HG02852 (cell line): ENCODE results near the gene SMAD6.

Source experiments
- ATAC-seq: cut with Tn5 transposase; IDR thresholded peaks from one replicate; pipeline ENCODE4 v1.9.1; 2021; ENCODE audit warnings: mild to moderate bottlenecking, moderate library complexity; ENCODE audit not compliant: unreplicated experiment

Gene SMAD6

DNA sequence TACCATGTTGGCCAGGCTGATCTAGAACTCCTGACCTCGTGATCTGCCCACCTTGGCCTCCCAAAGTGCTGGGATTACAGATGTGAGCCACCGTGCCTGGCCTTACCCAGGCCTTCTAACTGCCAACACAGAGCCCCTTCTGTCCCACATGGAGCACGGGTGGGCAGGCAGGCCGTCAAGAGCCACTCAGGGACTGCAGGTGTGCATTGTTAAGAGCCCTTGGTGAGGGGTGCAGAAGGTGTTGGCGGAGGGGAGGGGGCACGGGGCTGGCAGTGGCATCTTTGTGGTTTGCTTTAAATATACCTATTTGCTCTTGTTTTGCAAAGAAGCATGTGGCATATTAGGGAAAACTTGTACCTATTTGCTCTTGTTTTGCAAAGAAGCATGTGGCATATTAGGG is 37.3 kb downstream of the SMAD6 start:
- ATAC-seq, result no peak

DNA sequence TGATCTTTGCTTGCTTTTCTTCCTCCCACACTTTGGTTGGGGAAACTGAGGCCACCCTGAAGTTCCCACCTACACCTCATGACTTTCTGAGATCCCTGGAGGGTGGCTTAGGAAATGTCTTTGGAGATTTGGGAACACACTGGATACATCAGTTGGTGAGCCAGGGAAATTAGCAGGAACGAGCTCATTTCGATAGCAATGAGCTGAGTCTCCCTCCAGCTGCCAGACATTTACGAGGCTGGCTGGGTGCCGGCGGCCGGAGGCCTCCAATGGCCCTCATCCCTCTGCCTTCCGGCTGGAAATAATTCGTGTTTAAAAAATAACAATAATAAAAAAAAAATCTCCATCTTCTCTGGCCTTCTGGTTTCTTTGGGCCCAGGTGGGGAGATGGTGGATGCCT is 38.8 kb downstream of the SMAD6 start:
- ATAC-seq, result no peak

DNA sequence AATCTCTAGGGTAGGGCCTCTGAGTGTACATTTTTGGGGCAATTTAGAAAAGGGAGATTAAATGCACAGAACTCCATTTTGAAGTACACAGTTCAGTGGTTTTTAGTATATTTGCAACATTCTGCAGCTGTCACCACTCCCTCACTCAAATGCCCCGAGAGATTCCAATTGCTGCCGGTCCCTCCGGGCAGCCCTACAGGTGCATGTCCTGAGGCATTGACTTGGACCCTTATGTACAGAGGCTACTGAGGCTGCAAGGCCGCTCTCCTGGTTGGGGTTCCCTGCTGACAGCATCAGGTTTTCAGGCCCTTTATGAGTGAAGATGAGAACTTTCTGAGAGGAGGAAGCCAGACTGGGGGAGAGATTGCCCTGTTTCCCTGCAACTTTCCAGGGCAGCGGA is 39.6 kb downstream of the SMAD6 start:
- no peak for ATAC-seq

DNA sequence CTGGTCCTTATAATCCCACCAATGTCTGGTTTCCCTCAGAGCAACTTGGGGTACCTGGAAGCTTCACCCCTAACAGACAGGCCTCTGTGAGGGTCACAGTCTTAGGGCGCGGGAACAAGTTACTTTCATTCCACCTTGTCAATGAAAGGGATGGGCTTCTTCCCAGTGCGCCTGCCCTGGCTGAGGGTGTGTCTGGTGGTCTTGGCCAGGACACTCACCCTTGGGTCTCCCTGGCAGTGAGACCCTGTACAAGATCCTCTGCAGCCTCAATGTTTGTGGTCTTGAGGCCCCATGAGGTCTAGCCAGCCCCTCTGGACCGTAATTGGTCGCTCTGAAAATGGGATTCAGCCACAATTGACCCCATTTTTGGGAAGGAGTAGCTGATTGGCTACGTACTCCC is 40.2 kb downstream of the SMAD6 start:
- ATAC-seq, result no peak

DNA sequence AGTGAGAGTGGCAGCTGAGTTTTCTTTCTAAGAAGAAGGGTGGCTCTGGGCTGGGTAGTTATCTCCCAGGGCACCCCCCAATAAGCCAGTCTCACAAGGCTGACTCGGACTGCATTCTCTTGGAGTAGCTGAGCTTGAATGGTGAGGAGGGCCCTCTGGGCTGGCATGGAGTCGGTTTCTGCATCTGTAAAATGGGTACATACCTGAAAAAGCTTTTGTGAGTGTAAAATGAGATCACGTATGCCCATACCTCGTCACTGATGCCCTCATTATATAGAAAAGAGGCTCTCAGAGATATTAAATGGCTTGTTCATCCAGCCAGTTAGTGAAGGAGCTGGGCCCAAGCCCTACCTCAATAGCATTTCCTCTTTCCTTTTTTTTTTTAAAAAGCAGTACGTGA is 41.2 kb downstream of the SMAD6 start:
- no peak for ATAC-seq

- ATAC-seq, result no peak
Measured at GRCh38 chr15:66743703-66744536, 41.9 kb downstream of the SMAD6 start.

- no peak for ATAC-seq
Measured at GRCh38 chr15:66744610-66745279, 42.7 kb downstream of the SMAD6 start.

- no peak for ATAC-seq
Measured at GRCh38 chr15:66745530-66746230, 43.6 kb downstream of the SMAD6 start.

GRCh38 chr15:66746231-66746605 is 44.2 kb downstream of the SMAD6 start:
- no peak for ATAC-seq

- no peak for ATAC-seq
Measured at GRCh38 chr15:66747223-66747622, 45.2 kb downstream of the SMAD6 start.

DNA sequence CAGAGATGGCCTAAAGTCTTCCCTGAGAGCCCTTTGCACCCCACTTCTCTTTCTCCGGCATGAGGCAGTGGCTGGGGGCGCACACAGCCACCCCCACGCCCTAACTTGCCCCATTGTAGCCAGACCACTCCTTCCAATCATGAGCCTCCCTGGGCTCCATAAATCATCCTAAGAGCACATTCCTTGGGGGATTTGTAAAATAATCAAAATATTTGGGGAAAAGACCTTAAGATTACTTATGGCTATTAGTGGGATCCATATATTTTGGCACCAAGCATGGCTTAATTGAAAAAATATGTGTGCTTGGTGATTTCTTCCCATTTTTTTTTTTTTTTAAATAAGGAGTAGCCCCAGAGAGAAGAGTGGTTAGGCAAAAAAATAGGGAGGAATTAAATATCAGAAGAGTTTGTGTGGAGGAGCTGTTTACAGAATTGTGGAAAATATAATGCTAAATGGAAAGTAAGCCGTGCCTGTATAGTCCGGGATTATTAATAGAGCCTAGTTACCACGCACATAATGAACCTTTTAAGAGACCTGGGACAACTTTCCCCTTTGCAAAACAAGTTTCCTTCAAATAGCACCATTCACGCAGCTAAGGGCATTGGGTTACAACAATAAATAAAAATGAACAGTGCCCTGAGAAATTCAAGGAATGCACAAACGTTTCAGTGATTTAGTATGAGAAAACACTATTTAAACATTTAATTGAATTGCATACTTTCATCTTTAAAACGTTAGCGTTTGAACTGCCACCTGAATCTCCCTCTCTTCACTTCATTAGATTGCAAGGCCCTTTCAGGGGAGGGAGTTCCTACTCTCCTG is 46.1 kb downstream of the SMAD6 start:
- ATAC-seq, result no peak

GRCh38 chr15:66748708-66749035 is 46.6 kb downstream of the SMAD6 start:
- ATAC-seq, result no peak

GRCh38 chr15:66749841-66750575 is 48.0 kb downstream of the SMAD6 start:
- no peak for ATAC-seq

- ATAC-seq, result no peak
Measured at GRCh38 chr15:66750609-66751008, 48.6 kb downstream of the SMAD6 start.

GRCh38 chr15:66751579-66751978 is 49.5 kb downstream of the SMAD6 start:
- no peak for ATAC-seq

DNA sequence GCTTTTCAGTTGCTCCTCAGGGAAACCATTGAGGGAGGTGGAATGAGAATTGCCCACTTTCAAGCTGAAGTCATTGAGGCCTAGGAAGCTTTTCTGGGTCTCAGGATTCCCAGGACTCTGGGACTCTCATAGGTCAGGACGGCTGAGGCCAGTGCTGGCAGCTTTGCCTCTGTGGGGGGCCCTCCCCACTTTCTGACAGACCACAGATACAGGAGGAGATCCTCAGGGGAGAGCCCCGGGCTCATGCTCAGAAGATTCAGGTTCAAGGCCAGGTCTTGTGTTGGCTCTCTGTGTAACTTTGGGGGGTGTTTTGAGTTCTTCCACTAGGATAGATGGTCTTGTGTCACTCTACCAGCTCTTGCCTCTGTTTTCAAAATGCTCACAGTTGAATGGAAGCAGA is 50.0 kb downstream of the SMAD6 start:
- ATAC-seq, result no peak

- no peak for ATAC-seq
Measured at GRCh38 chr15:66753687-66754377, 51.8 kb downstream of the SMAD6 start.

DNA sequence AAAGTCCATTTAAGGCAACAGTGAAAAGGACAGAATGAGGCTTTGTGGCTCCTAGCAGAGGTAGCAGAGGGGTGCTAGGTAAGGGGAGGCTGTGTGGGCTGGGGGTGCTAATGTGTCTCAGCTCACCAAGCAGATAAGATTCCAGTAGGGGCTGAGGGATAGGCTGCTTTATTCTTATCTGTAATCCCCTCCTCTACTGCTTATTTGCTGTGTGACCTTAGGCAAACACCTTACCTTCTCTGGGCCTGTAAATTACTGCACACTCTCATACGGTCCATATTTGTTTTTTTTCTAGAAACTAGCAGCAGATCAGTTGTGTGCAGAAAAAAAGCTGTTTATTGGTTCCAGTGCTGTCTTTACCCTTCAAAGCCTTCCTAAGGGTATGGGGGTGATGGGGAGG is 52.8 kb downstream of the SMAD6 start:
- ATAC-seq, result no peak

GRCh38 chr15:66755298-66756068 is 53.4 kb downstream of the SMAD6 start:
- no peak for ATAC-seq
